ENCODE data around the gene MUS81. TPM values are rescaled to one million over a fixed set of nuclear protein-coding genes. Genes with fewer than 3 reads are reported as not detected.
A peak's percentile ranks its signal among the peaks of the same experiment; 100 is the strongest.

The MUS81 gene
- total and polyA plus RNA-seq, 9 of the 15 experiments (the other 6 are each of a cell fraction or from before 2014, with no cell fraction given), result 13.4 to 118 (median 53.7) TPM

DNA sequence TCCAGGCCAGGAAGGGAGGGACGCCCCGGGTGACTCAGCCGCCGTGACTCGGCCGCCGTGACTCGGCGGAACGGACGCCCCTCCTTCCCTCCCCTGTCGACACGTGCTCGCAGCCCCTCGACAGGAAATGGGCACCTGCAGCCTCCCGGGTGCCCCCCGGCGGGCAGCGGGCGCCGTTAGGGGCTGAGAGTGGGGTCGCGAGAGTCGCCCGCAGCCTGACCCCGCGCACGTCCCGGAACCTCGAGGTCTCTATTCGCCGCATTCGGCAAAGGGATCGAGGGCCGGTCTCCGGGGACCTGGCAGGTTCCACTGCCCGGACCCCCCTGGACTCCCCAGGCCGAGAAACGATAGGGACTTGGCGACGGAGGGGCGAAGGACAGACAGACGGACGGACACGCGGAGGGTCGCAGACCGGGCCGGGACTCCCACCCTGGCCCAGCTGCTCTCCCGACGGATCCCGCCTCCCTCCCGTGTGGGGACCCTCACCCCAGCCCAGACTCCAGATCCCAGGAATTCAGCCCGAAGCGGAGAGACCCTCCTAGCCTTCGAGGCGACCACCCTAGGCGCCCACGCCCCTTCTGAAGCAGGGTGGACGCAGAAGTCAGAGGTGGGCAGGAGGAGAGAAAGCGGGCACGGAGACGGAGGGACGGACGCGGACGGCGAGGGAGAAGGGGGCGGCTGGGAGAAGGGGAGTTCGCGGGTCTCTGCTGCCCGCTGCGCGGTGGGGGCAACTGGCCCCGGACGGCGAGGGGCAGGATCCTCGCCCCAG lies 39.3 kb downstream of the MUS81 start (continued):
- TF ChIP-seq SIN3A (IDR thresholded peaks at IDR 0.05; ENCODE audit: borderline replicate concordance in 2 of 2, control insufficient read depth in 1 of 2, low read depth in 2 of 2, low read length in 2 of 2), result peak; percentile 33 to 57; a peak in 2 of 4 replicates
- peak in 1 of 2 experiments; percentile 77; a peak in 2 of 4 replicates for TF ChIP-seq SRF (CRISPR knock-in tag; IDR thresholded peaks at IDR 0.05)
- TF ChIP-seq CXXC5 (CRISPR knock-in tag; IDR thresholded peaks at IDR 0.05), result peak; percentile 91
- peak; percentile 96 for TF ChIP-seq ZNF316 (IDR thresholded peaks at IDR 0.05)
- TF ChIP-seq SNRNP70 (optimal IDR thresholded peaks at IDR 0.05; ENCODE audit: low read depth, low read length), result peak; percentile 79
- TF ChIP-seq ARHGAP35 (IDR thresholded peaks at IDR 0.05; ENCODE audit: partially characterized antibody), result peak; percentile 51
- no peak for TF ChIP-seq DIDO1 (tag; IDR thresholded peaks at IDR 0.05; ENCODE audit: low read depth)
- TF ChIP-seq NKRF (IDR thresholded peaks at IDR 0.05; ENCODE audit: borderline replicate concordance), result peak; percentile 82; the same call in 1 of the 2 replicates
- 0 out of 2 replicates have a peak, but pooled peaks have one; percentile 11 for TF ChIP-seq ZFP91 (CRISPR knock-in tag; IDR thresholded peaks at IDR 0.05)
- TF ChIP-seq PCBP1 (IDR thresholded peaks at IDR 0.05; ENCODE audit: low read depth, low read length, poor library complexity, severe bottlenecking), result peak; percentile 99
- peak; percentile 74; the same call in 1 of the 2 replicates for TF ChIP-seq LCOR (CRISPR knock-in tag; IDR thresholded peaks at IDR 0.05)
